Ammon's horn (tissue), 1 donor: Measurements from ENCODE around the gene SAP30BP.
A peak's percentile ranks its signal among the peaks of the same experiment; 100 is the strongest.

Experiments used
- DNase-seq: peaks from one replicate; pipeline ENCODE4 v3.0.0-alpha.2; 2016; ENCODE audit warnings: low spot score

Gene SAP30BP

GRCh38 chr17:75719732-75720131, 52.6 kb downstream of the SAP30BP start:
- DNase-seq, result no peak

DNA sequence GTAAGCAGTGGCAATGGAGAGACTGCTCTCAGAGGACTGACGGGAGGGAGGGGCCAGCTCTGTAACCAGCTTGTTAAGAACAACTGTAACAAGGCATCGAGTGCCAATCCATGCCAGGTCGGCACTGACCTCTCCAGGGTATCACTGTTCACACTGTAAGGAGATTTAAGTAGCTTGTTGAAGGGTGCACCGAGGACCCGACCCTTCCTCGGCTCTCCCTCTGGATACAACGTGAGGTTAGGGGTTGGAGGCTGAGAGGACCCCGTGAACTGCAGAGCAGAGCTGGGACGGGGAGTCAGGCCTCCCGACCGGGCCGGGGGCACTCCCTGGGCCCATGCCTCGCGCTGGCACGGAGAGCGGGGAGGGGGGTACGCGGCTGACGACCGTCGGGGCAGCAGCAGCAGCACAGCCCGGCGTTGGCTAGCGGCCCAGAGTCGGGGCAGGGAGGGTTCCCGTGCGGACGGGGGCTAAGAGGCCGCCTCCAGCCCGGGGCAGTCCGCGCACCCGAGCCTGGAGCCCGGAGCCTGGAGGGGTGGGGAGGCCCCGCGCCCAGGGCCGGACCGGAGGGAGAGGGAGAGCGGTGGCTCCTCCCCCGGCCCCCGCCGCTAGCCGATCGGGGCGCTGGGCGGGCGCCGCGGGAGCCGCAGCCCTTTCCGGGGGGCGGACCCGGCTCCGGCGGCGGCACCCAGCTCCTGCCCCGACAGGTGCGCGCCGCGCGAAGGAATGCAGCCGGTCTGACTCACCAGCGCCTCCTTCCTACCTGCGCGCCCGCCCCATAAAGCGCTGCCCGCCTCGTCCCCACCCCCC, 53.7 kb downstream of the SAP30BP start, which contains the start of gene ITGB4:
TSS of gene ITGB4 (plus strand) at position 804 of the 807 bp plus-strand sequence. CDS start 3,245 bp downstream, outside the sequence.
- peak; percentile 57 for DNase-seq

DNA sequence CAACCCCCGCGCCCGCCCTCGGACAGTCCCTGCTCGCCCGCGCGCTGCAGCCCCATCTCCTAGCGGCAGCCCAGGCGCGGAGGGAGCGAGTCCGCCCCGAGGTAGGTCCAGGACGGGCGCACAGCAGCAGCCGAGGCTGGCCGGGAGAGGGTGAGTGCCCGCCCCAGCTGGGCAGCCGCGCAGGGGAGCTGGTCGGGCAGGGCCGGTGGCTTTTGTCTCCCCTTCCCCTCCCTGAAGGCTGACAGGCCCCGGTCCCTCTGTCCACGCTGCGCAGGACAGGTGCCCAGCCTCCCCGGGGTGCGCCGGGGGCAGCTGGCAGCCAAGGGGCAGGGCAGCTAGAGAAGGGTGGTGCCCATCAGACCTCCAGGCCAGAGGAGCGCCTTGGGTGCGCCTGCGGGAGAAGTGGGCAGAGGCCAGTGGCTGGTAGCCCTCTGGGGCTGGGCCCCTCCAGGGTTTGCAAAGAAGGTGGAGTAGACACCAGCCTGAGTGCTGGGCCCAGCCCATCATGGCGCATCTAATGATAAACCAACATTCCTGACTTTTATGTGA, 54.4 kb downstream of the SAP30BP start:
- no peak for DNase-seq

- no peak for DNase-seq
Measured at GRCh38 chr17:75722076-75722475, 54.9 kb downstream of the SAP30BP start.

- DNase-seq, result no peak
Measured at GRCh38 chr17:75722542-75723095, 55.5 kb downstream of the SAP30BP start.

GRCh38 chr17:75723171-75723930, 56.2 kb downstream of the SAP30BP start:
- no peak for DNase-seq

- no peak for DNase-seq
Measured at GRCh38 chr17:75724016-75725003, 57.2 kb downstream of the SAP30BP start.

DNA sequence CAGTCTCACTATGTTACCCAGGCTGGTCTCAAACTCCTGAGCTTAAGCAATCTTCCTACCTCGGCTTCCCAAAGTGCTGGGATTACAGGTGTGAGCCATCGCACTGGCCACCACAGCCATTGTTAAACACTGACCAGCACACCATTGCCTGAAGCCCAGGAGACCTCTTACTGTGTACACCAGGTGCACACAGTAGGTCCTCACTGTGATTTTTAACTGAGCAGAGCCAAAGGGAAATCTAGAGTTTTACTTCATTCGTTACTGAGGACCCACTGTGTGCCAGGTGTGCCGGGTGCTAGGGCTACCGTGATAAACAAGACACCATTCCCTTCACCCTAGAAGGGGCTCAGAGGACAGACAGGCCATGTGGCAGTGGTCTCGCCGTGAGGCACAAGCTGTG, 58.4 kb downstream of the SAP30BP start:
- DNase-seq, result no peak

GRCh38 chr17:75727391-75727790, 60.3 kb downstream of the SAP30BP start:
- DNase-seq, result no peak

GRCh38 chr17:75729351-75729750, 62.2 kb downstream of the SAP30BP start:
- DNase-seq, result no peak

GRCh38 chr17:75730065-75730464, 62.9 kb downstream of the SAP30BP start:
- DNase-seq, result no peak

DNA sequence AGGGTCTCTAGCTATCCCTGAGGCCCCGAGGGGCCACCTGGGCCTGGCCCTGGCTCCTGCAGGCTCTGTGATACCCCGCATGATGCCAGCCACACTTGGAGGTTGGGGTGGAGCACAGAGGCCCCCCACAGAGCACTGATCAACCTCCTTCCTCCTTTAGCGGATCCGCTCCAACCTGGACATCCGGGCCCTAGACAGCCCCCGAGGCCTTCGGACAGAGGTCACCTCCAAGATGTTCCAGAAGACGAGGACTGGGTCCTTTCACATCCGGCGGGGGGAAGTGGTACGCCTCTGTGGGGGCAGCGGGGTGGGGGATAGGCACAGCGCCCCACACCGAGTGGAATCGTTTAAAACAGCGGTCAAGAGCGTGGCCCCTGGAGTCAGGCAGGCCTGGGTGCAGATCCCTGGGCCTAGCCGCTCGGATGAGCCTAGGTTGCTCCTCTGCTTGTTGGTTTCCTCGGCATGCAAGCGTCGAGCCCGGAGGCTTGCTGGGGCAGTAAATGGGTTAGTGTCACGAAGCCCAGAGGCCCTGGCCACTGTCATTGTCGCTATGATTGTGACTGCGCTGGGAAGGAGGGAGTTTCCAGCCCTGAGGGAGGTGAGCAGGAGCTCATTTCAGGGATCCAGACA, 64.1 kb downstream of the SAP30BP start:
- DNase-seq, result no peak

DNA sequence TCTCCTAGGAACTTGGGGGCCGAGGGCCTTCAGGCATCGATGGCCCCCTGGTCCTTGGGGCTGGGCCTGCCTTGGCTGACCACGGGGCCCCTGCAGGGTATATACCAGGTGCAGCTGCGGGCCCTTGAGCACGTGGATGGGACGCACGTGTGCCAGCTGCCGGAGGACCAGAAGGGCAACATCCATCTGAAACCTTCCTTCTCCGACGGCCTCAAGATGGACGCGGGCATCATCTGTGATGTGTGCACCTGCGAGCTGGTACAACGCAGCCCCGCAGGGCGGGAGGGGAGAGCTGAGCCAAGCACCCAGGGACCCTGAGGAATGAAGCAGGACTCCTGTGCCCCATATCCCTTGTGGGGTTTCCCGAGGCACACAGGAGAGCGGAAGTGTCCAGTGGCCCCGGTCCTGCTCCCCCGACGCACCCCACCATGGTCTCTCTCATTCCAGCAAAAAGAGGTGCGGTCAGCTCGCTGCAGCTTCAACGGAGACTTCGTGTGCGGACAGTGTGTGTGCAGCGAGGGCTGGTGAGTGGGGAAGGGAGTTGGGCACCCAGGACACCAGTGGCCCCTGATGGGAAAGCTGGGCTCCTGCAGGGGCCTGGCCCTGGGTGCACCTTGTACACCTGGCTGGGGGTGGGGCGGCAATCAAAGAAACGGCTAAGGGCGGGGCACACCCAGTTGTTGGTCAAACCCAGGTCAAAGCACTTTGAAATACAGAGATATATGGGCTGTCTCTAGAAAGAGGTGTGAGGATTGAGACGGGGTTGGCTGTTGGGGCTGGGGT, 64.8 kb downstream of the SAP30BP start:
- no peak for DNase-seq

GRCh38 chr17:75733471-75733870, 66.3 kb downstream of the SAP30BP start:
- no peak for DNase-seq

DNA sequence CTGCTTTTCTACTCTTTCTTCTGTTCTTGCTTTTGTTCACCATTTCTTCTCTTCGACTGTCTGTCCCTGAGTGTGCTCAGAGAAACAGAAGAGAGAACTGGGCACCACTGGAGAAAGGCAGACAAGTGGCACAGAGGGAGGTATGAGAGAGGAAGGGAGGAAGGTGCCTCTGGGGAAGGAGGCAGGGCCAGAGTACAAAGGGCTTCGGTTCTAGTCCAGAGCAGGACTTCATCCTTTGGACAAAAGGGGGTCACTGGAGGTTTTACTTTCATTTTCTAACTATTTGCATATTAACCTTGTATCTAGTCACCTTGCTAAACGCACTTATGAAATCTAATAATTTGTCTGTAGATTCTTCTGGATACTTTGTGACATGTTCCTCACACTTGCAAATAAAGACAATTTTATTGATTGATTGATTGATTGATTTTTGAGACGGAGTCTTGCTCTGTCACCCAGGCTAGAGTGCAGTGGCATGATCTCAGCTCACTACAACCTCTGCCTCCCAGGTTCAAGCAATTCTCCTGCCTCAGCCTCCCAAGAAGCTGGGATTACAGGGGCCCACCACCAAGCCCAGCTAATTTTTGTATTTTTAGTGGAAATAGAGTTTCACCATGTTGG, 67.6 kb downstream of the SAP30BP start:
- DNase-seq, result no peak

GRCh38 chr17:75736173-75736835, 69.2 kb downstream of the SAP30BP start:
- DNase-seq, result no peak

GRCh38 chr17:75737133-75737962, 70.2 kb downstream of the SAP30BP start:
- no peak for DNase-seq

DNA sequence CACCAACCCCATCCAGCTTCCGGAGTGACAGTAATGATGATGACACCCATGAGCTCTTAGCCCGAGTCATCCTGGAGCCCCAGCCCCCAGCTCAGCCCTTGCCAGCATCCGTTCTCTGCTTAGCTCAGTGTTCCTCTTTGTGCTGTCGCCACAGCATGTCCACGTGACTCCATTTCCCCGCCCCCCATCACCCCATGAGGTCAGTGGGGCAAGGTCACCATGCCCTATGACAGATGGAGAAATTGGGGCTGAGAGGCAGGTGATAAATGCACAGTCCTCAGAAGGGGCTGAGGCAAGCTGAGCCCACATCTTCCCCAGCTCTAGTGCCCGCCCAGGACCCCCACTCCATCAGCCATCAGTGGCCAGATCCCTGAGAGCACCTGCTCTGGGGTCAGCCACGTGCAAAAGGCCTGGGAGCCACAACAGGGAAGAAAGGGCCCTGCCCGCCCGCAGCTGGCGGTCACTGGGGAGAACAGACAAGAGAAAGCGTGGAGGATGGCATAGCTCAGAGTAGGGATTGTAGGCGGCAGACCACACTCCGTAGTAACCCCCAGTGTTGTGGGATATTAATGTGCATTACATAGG, 71.2 kb downstream of the SAP30BP start:
- DNase-seq, result peak; percentile 61
